ENCODE results near the gene GYPE.
"Not testable (repeated sequence)": the region's sequence is repeated elsewhere in the genome, so short reads cannot be mapped to it uniquely, and the experiment has no call there.

DNA sequence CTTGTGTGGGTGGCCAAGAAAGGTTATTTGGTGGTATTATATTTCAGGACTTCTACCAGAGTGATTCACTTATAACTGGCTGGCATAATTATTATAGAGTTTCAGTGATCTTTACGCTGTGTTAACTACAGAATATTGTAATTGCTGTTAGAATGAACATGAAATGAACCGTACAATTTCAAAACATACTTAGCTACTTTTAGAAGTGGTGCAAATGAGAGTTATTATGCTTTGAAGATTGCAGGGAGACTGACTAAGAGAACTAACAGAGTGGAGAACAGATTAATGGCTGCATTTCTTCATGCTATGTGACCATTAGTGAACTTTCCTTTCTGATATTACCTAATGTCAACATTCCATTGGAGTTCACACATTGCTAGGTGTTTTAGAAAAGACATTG is 71.7 kb downstream of the GYPE start:
- TF ChIP-seq CTCF (conservative IDR thresholded peaks at IDR 0.05; ENCODE audit: low read length); EZH2phosphoT487 (IDR thresholded peaks at IDR 0.05; ENCODE audit: borderline replicate concordance): not testable (repeated sequence)

Data from Loucy (cell line).